ENCODE data around the gene EEIG1.

The EEIG1 gene

DNA sequence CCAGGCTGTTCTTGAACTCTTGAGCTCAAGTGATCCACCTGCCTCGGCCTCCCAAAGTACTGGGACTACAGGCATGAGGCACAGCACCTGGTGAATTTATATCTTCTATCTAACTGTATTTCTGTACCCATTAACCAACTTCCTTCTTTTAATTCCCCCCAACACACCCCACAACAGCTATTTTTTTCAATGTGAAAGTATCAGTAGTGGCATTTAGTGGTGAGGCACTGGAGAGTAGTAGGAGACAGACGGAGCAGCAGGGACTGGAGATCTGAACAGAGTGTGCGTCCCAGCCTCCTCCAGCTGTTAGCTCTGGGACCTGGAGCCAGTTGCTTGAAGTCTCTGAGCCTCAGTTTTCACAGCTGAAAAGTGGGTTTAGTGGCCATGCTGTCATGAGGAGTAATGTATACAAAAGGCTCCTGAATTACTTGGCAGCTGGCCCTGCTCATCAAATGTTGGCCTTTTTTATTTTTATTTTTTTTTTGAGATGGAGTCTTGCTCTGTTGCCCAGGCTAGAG, 11.0 kb upstream of the EEIG1 start:
- ChIA-PET POLR2A (no interaction called here), CTCF (interaction anchor here (0.8 to 1.9 kb wide), 4 partner anchors 10 to 55 kb away, joined by 3 to 5 read pairs (median 4); no protein-coding TSS in a partner anchor)
- no peak for DNase-seq (ENCODE audit: low read depth, low spot score)
- no peak overlapping the region for H3K4me3 ChIP-seq (ENCODE audit: low read depth, low read length)
- TF ChIP-seq, protein P1, sequence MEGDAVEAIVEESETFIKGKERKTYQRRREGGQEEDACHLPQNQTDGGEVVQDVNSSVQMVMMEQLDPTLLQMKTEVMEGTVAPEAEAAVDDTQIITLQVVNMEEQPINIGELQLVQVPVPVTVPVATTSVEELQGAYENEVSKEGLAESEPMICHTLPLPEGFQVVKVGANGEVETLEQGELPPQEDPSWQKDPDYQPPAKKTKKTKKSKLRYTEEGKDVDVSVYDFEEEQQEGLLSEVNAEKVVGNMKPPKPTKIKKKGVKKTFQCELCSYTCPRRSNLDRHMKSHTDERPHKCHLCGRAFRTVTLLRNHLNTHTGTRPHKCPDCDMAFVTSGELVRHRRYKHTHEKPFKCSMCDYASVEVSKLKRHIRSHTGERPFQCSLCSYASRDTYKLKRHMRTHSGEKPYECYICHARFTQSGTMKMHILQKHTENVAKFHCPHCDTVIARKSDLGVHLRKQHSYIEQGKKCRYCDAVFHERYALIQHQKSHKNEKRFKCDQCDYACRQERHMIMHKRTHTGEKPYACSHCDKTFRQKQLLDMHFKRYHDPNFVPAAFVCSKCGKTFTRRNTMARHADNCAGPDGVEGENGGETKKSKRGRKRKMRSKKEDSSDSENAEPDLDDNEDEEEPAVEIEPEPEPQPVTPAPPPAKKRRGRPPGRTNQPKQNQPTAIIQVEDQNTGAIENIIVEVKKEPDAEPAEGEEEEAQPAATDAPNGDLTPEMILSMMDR (IDR thresholded peaks at IDR 0.05; ENCODE audit: insufficient read depth, low read length, missing control alignments) = no peak

DNA sequence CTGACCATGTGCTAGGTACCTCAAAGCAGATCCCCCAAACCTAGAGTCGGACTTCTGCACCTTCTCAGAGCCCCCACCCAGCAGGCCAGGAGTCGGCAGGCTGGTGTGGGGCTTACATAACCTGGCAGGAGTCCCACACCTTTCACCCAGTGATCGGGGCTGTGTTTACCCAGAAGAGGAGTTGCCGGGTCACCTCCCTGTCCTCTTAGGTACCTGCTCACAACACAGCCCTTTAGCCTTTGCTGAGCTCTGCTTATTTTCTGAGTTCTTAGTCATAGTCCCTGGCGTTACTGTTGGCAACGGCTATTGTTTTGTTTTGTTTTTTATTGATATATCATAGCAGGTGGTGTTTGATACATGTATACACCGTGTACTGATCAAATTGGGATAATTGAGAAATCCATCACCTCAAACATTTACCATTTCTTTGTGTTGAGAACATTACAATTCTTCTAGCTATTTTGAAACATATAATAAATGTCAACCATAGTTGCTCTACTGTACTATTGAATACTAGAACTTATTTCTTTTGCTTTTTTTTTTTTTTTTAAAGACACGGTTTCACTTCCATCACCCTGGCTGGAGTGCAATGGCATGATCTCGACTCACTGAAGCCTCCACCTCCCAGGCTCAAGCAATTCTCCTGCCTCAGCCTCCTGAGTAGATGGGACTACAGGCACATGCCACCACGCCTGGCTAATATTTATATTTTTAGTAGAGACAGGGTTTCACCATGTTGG, 10.4 kb upstream of the EEIG1 start:
- CTCF ChIA-PET = interaction anchor here (0.8 to 1.9 kb wide), 4 partner anchors 11 to 55 kb away, joined by 3 to 5 read pairs (median 4); no protein-coding TSS in a partner anchor
- no peak for DNase-seq (ENCODE audit: low read depth, low spot score)
- TF ChIP-seq, protein P1 (IDR thresholded peaks at IDR 0.05; ENCODE audit: insufficient read depth, low read length, missing control alignments) = no peak
- no peak overlapping the region for H3K4me3 ChIP-seq (ENCODE audit: low read depth, low read length)
- POLR2A ChIA-PET = no interaction called here

DNA sequence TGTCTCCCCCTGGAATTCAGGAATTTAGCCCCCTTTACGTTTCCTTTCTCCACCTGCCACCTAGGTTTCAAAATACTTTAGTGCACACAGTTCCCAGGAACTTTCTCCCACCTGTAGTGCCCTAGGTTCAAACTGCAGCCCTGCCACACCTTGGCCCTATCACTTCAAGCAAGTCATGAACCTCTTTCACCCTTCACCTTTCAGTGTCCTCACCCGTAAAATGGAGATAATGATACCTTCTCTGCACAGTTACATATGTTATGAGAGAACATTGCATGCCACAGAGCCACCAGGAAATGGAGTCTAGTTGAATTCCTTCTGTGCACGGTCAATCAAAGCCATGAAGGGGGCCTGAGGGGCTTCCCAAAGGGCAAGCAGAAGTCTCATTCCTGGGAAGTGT, 9.8 kb upstream of the EEIG1 start:
- CTCF ChIA-PET = interaction anchor here (0.8 to 1.9 kb wide), 2 partner anchors 44 to 56 kb away, joined by 3 to 5 read pairs; no protein-coding TSS in a partner anchor

DNA sequence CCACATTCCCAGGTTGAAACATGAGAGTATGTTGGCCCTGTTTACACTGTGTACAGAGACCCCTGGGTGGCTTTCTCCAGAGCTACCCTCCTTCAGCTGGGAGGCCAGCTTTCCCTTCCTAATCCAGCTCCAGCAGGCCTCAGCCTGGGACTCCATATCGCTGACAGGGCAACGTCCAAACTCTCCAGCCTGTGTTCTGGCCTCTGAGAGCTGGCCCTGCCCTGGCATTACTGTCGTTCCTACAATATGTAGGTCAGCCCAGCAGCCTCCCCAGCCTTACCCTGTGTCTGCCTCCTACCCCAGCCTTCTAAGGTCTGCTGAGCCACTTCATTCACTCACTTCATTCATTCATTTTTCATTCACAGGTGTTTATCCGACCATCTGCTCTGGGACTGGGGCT, 8.3 kb upstream of the EEIG1 start:
- H3K4me3 ChIP-seq (ENCODE audit: low read depth, low read length) = no peak overlapping the region
- CTCF ChIA-PET = no interaction called here
- TF ChIP-seq, protein P1 (IDR thresholded peaks at IDR 0.05; ENCODE audit: insufficient read depth, low read length, missing control alignments) = no peak
- POLR2A ChIA-PET = no interaction called here
- no peak for DNase-seq (ENCODE audit: low read depth, low spot score)

More for the DNA sequence above, 9.8 kb upstream of the EEIG1 start:
- POLR2A ChIA-PET = no interaction called here
- H3K4me3 ChIP-seq (ENCODE audit: low read depth, low read length) = no peak overlapping the region
- TF ChIP-seq, protein P1 (IDR thresholded peaks at IDR 0.05; ENCODE audit: insufficient read depth, low read length, missing control alignments) = no peak
- DNase-seq (ENCODE audit: low read depth, low spot score) = no peak

DNA sequence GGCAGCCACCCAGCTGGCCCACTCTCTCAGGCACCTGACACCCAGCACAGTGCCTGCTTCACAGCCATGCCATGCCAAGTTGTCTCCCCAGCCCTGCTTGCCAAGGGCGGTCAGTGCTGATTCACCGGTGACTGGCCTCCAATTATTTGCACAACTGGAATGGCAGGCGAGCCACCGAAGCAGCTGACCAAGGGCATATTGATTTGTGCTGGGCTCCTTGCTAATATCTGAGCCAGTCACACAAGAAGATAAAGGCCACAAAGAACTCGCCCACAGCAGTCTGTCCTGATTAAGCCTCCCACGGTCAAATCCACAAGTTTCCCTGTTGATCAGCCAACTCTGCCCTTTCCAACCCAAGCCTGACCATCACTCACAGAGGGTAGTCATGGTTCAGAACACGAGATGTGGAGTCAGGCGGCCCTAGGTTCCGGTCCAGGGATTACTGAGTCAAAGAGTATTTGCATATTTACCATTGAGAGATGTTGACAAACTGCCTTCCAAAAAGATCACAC, 6.4 kb upstream of the EEIG1 start:
- TF ChIP-seq, protein P1 (IDR thresholded peaks at IDR 0.05; ENCODE audit: insufficient read depth, low read length, missing control alignments) = no peak
- H3K4me3 ChIP-seq (ENCODE audit: low read depth, low read length) = no peak overlapping the region
- CTCF ChIA-PET = interaction anchor here (1.0 kb wide), 1 partner anchor 9 kb away, joined by 3 read pairs; no protein-coding TSS in a partner anchor
- DNase-seq (ENCODE audit: low read depth, low spot score) = no peak
- POLR2A ChIA-PET = no interaction called here

DNA sequence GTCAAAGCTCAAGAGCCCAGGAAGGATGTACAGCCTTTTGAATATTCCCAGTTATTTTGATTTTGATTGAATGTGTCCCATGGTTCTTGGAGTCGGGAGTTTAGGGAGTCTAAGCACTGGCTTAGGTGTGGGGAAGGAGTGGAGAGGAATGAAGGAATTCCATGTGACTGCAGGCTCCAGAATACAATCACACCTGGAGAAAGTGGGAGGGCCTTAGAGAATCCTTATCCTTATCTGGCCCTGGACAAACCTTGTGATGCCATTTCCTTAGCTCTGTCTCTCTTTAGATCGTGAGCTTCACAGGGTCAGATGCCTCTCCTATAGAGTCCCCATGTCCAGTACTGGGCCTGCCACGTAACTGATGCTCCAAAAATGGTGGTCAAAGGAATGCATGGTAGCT, 4.2 kb upstream of the EEIG1 start:
- no peak overlapping the region for H3K4me3 ChIP-seq (ENCODE audit: low read depth, low read length)
- POLR2A ChIA-PET = no interaction called here
- DNase-seq (ENCODE audit: low read depth, low spot score) = no peak
- TF ChIP-seq, protein P1 (IDR thresholded peaks at IDR 0.05; ENCODE audit: insufficient read depth, low read length, missing control alignments) = no peak
- CTCF ChIA-PET = interaction anchor here (0.9 to 1.4 kb wide), 3 partner anchors 43 to 100 kb away, joined by 3 to 4 read pairs (median 3); no protein-coding TSS in a partner anchor
